A673 (cell line): ENCODE measurements around the gene SMIM34. TPM values are rescaled to one million over a fixed set of nuclear protein-coding genes. Genes with fewer than 3 reads are reported as not detected.
"Not testable (repeated sequence)": the region's sequence is repeated elsewhere in the genome, so short reads cannot be mapped to it uniquely, and the experiment has no call there.

ENCODE experiments used
- Bru-seq: library from RNA; stranded (reverse); fragments of 400-500 nt; gene quantifications from one replicate; lab custom pipeline; 2021; lab: Mats Ljungman, UMichigan
- BruChase-seq, 2 experiments: library from RNA; stranded (reverse); fragments of 400-500 nt; gene quantifications; one replicate each; lab custom pipeline; 2021; lab: Mats Ljungman, UMichigan
- BruUV-seq: library from RNA; stranded (reverse); fragments of 400-500 nt; replicated peaks from 2 replicates; lab custom pipeline; 2021; lab: Mats Ljungman, UMichigan
- CTCF ChIA-PET: fragments of 300-600 bp; sonication (Branson Sonifier 250); formaldehyde crosslinking; loops from one replicate; lab custom pipeline; 2022; ENCODE audit warnings: antibody characterized with exemption; lab: Charles Lee
- POLR2A ChIA-PET: fragments of 300-600 bp; sonication (Branson Sonifier 250); formaldehyde crosslinking; loops from one replicate; lab custom pipeline; 2022; ENCODE audit warnings: antibody characterized with exemption; ENCODE audit not compliant: low non-redundant PET; lab: Charles Lee
- DNase-seq: peaks from one replicate; pipeline ENCODE4 v3.0.0-alpha.2; 2015; ENCODE audit warnings: low spot score
- H3K27ac ChIP-seq: fragments of 200-600 bp; sonication (generic); 2 replicates; pipeline ENCODE4 v1.5.1; 2016; ENCODE audit warnings: mixed run types, low read depth, mild to moderate bottlenecking, mixed read lengths, antibody characterized with exemption, low read length; ENCODE audit not compliant: poor library complexity, severe bottlenecking
- H3K27me3 ChIP-seq: fragments of 200-600 bp; sonication (generic); replicated peaks from 2 replicates; pipeline ENCODE4 v1.6.1; 2017; ENCODE audit warnings: mixed run types, low read depth, mild to moderate bottlenecking, mixed read lengths, antibody characterized with exemption, low read length; ENCODE audit not compliant: insufficient read depth, poor library complexity
- H3K36me3 ChIP-seq: fragments of 200-600 bp; sonication (generic); 2 replicates; pipeline ENCODE4 v1.6.1; 2016; ENCODE audit warnings: mixed run types, mild to moderate bottlenecking, mixed read lengths, antibody characterized with exemption, low read length; ENCODE audit not compliant: insufficient read depth, poor library complexity, severe bottlenecking
- H3K4me1 ChIP-seq: fragments of 200-600 bp; sonication (generic); 2 replicates; pipeline ENCODE4 v1.6.1; 2017; ENCODE audit warnings: mixed run types, mild to moderate bottlenecking, mixed read lengths, antibody characterized with exemption, low read length; ENCODE audit not compliant: insufficient read depth, poor library complexity, severe bottlenecking
- H3K4me3 ChIP-seq: fragments of 200-600 bp; sonication (generic); 2 replicates; pipeline ENCODE4 v1.5.1; 2016; ENCODE audit warnings: low read depth, mixed run types, mild to moderate bottlenecking, mixed read lengths, low read length; ENCODE audit not compliant: poor library complexity, severe bottlenecking
- H3K9me3 ChIP-seq: fragments of 200-600 bp; sonication (generic); 2 replicates; pipeline ENCODE4 v1.6.1; 2016; ENCODE audit warnings: mixed run types, low read depth, mild to moderate bottlenecking, mixed read lengths, antibody characterized with exemption, low read length; ENCODE audit not compliant: poor library complexity, severe bottlenecking
- intact Hi-C: fragments of 100-400 bp; cut with micrococcal nuclease; formaldehyde crosslinking; loops from one replicate; pipeline ENCODE4 v1.10.0; 2022; ENCODE audit not compliant: unreplicated experiment
- long read RNA-seq: library from polyadenylated mRNA; stranded (forward); transcript quantifications from one replicate; pipeline ENCODE4 v2.0.0, GENCODE V29; 2022
- total RNA-seq: library from RNA; stranded (reverse); gene quantifications from 2 replicates; pipeline ENCODE4 v1.2.3, GENCODE V29; 2021

SMIM34 gene, protein sequence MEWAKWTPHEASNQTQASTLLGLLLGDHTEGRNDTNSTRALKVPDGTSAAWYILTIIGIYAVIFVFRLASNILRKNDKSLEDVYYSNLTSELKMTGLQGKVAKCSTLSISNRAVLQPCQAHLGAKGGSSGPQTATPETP
- total RNA-seq: not detected in 2 replicates
- not detected for Bru-seq, nascent RNA
- BruChase-seq, experiment 1, labeled RNA remaining after a 2-hour chase: not detected
- not detected for BruChase-seq, experiment 2, labeled RNA remaining after a 6-hour chase
- long read RNA-seq, partial matches to known transcripts: 0 of 1 reads
- long read RNA-seq, other reads (novel, unspliced or antisense): 1 of 1 reads

GRCh38 chr21:34423805-34424204 is at the start of gene SMIM34:
SMIM34 (minus strand) TSS chr21:34423951; CDS start chr21:34423839, 112 bp downstream.
- H3K27ac ChIP-seq, H3K36me3 ChIP-seq, intact Hi-C loops, BruUV-seq, CTCF ChIA-PET, H3K27me3 ChIP-seq, H3K4me3 ChIP-seq, POLR2A ChIA-PET, DNase-seq, H3K9me3 ChIP-seq, H3K4me1 ChIP-seq: not testable (repeated sequence)

DNA sequence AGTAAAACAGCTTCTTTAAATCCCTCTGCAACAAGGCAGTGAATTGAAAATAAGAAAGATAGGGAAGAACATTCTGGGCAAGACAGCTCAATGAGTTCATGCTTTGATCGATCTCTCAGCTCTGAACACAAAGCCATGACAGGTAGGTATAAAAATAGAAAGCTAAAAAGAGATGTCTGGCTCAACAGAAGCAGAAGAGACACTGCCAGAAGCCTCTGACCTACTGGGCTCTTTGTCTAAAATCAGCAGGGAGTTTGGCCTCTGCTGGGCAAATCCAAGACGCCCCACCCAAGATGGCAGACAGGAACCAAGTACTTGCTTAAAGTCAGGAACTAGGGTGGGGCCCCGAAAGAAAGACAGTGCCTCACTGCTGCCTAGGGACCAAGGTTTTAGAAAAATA is 43.6 kb upstream of the SMIM34 start:
- H3K4me1 ChIP-seq, BruUV-seq, CTCF ChIA-PET, H3K36me3 ChIP-seq, H3K27ac ChIP-seq, H3K9me3 ChIP-seq, DNase-seq, H3K27me3 ChIP-seq, H3K4me3 ChIP-seq, POLR2A ChIA-PET, intact Hi-C loops: not testable (repeated sequence)

DNA sequence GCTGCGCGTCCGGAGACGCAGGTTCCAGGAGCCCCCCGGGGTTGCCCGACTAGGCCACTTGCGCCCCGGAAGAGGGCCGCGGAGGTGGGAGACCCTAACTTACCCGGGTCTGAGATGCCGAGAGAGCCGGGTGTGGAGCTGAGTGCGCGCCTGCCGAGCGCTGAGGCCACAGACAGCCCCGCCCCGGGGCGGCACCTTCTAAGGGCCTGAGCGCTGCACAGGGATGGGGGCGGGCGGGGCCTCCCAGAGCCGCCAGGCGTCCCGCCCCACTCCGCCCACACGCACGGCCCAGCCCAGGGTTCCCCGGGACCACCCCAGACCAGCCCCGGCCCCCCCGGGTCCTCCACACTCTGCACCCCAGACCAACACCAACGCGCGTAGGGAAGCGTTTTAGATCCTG is 35.7 kb upstream of the SMIM34 start:
- CTCF ChIA-PET, POLR2A ChIA-PET, H3K27ac ChIP-seq, H3K27me3 ChIP-seq, intact Hi-C loops, H3K4me3 ChIP-seq, DNase-seq, H3K4me1 ChIP-seq, BruUV-seq, H3K36me3 ChIP-seq, H3K9me3 ChIP-seq: not testable (repeated sequence)

DNA sequence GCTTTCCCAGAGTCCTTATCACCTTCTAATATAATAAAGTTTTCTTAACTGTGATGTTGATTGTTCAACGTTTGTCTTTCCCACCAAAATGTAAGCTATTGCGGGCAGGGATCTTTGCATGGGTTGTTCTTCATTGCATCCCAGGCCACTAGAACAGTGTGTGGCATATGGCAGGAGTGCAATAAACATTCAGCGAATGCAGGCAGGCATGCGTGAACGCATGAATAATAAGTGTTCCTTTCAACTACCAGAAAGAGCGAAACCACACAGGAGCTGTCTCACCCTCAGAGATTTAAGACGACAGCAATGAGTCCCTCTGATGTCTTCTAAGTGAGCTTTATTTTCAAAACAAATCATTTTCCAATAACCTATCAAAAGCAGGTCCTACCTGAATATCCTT is 34.5 kb upstream of the SMIM34 start:
- POLR2A ChIA-PET: not testable (repeated sequence)

DNA sequence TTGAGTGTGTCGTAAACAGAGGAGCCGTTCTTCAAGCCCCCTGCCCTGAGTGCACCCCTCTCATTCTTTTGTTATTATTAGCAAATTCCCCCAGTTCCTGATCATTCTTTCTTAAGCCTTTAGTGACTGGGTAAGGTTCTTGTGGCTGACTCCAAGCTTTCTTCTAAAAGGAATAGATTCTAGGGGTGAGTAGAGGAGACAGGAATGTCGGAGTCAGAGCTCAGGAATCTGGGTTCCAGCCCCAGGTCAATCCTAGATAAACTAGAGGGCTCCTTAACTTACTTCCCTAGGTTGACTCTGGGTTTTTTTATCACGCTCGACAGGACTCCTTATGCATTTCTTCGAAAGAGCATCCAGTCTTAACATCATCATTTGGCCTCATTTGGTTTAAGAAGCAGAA is 32.4 kb upstream of the SMIM34 start:
- H3K4me1 ChIP-seq, H3K36me3 ChIP-seq, POLR2A ChIA-PET, H3K27me3 ChIP-seq, H3K4me3 ChIP-seq, CTCF ChIA-PET, intact Hi-C loops, BruUV-seq, DNase-seq, H3K9me3 ChIP-seq, H3K27ac ChIP-seq: not testable (repeated sequence)

More for the DNA sequence above, 34.5 kb upstream of the SMIM34 start:
- BruUV-seq, H3K9me3 ChIP-seq, CTCF ChIA-PET, DNase-seq, H3K4me1 ChIP-seq, H3K36me3 ChIP-seq, H3K4me3 ChIP-seq, H3K27me3 ChIP-seq, intact Hi-C loops, H3K27ac ChIP-seq: not testable (repeated sequence)

- CTCF ChIA-PET, H3K4me3 ChIP-seq, intact Hi-C loops, H3K4me1 ChIP-seq, H3K36me3 ChIP-seq, POLR2A ChIA-PET, DNase-seq, H3K9me3 ChIP-seq, BruUV-seq, H3K27ac ChIP-seq, H3K27me3 ChIP-seq: not testable (repeated sequence)
Measured at GRCh38 chr21:34455628-34456027, 31.9 kb upstream of the SMIM34 start.

DNA sequence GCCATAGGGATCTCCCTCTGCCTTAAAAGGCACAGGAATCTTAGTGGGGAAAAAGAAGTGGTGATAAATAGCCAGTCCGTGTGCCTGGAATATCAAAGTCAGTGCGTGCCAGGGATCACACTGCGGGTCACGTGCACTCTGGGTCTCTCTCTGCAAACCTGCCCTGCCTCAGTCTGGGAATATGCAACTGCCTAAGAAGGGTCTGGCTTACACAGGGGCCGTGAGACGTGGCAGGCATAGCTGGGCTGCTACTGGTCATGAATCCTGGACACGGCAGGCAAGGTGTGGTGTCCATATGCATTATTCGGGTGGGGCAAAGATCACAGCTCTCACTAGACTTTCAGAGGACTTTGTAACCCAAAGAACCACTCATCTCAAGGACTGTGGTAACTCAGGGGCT is 23.3 kb upstream of the SMIM34 start:
- H3K4me1 ChIP-seq, CTCF ChIA-PET, intact Hi-C loops, H3K4me3 ChIP-seq, DNase-seq, H3K27ac ChIP-seq, BruUV-seq, H3K9me3 ChIP-seq, H3K36me3 ChIP-seq, H3K27me3 ChIP-seq, POLR2A ChIA-PET: not testable (repeated sequence)
